Measurements from ENCODE around the gene LMX1A. TPM values are rescaled to one million over a fixed set of nuclear protein-coding genes. Genes with fewer than 3 reads are reported as not detected.

The LMX1A gene
- total RNA-seq, 2 donors from 2014 or later, result 0.28 TPM; not detected in 1

DNA sequence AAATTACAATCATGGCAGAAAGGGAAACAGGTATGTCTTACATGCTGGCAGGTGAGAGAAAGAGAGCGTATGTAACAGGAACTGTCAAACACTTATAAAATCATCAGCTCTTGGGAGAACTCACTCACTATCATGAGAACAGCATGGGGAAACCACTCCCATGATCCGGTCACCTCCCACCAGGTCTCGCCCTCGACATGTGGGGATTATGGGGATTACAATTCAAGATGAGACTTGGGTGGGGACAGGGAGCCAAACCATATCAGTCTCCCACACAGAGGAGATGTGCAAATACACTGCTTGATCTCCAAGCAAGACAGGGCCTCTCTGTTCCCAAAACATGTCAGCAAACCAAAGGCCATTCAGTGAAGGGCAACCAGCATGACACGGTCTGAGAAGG, 27.4 kb downstream of the LMX1A start:
- Histone ChIP-seq H3K9me3 (no peaks in the 10 kb centered on the region), H3K27me3 (replicated peaks; ENCODE audit: insufficient read depth) (no peaks in the 10 kb centered on the region), H3K4me1 (replicated peaks) (no peaks in the 10 kb centered on the region), H3K4me3 (no peak overlapping the region), H3K27ac (no peak overlapping the region), H3K36me3 (no peaks in the 10 kb centered on the region)
- TF ChIP-seq POLR2AphosphoS5 (IDR thresholded peaks at IDR 0.05) (no peak), POLR2A (IDR thresholded peaks at IDR 0.05) (no peak)
- TF ChIP-seq, protein P1, sequence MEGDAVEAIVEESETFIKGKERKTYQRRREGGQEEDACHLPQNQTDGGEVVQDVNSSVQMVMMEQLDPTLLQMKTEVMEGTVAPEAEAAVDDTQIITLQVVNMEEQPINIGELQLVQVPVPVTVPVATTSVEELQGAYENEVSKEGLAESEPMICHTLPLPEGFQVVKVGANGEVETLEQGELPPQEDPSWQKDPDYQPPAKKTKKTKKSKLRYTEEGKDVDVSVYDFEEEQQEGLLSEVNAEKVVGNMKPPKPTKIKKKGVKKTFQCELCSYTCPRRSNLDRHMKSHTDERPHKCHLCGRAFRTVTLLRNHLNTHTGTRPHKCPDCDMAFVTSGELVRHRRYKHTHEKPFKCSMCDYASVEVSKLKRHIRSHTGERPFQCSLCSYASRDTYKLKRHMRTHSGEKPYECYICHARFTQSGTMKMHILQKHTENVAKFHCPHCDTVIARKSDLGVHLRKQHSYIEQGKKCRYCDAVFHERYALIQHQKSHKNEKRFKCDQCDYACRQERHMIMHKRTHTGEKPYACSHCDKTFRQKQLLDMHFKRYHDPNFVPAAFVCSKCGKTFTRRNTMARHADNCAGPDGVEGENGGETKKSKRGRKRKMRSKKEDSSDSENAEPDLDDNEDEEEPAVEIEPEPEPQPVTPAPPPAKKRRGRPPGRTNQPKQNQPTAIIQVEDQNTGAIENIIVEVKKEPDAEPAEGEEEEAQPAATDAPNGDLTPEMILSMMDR (IDR thresholded peaks at IDR 0.05), result no peak
- 82% methylated on average over 5 of the region's 5 CpGs for WGBS
- DNase-seq (ENCODE audit: low spot score), result no peak
- intact Hi-C loops (cut with DNase I), result no loop called here

DNA sequence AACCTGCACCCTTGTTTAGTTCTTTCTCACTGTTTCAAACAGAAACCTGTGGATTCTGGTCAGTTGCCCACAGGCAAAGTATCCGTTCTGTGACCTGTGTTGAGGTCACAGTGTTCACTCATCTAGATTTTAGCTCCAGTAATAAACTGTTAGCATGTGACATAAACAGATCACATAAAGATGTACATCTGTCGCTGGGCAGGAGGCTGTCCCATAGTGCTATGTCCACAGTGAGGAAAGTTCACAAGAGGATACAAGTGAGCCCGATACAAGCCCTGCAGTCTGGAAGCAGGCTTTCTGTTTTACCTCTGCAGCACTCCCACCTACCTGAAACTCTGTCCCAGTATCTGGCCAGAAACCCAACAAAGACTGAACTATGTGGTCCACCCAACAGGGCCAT, 28.4 kb downstream of the LMX1A start:
- intact Hi-C loops (cut with DNase I), result no loop called here
- no peak overlapping the region for H3K4me3 ChIP-seq
- no peaks in the 10 kb centered on the region for H3K27me3 ChIP-seq (replicated peaks; ENCODE audit: insufficient read depth)
- H3K4me1 ChIP-seq (replicated peaks), result no peaks in the 10 kb centered on the region
- DNase-seq (ENCODE audit: low spot score), result no peak
- H3K36me3 ChIP-seq, result no peaks in the 10 kb centered on the region
- 57% methylated on average over 3 of the region's 3 CpGs for WGBS
- TF ChIP-seq, protein P1 (IDR thresholded peaks at IDR 0.05), result no peak
- TF ChIP-seq POLR2A (IDR thresholded peaks at IDR 0.05) (no peak), POLR2AphosphoS5 (IDR thresholded peaks at IDR 0.05) (no peak)
- no peaks in the 10 kb centered on the region for H3K9me3 ChIP-seq
- H3K27ac ChIP-seq, result no peak overlapping the region

DNA sequence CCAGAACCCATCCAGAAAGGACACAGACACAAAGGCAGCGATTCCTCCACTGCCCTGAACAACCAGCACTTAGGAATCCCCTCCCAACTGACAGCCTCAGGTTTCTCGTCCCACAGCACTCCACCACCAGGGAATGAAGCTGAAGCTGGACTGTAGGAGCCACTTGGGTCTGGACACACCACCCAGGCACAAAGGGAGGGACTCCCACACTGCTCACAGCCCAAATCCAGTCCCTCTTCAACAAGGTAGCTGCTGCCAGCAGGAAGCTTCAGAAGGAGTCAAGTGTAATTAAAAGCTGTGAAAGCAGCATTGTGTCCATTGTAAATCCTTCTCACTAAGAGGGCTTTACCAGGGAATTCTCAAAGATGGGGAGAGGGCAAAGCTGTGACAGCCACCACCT, 29.0 kb downstream of the LMX1A start:
- H3K4me1 ChIP-seq (replicated peaks), result no peaks in the 10 kb centered on the region
- 89% methylated on average over 2 of the region's 2 CpGs for WGBS
- no peak for DNase-seq (ENCODE audit: low spot score)
- no peak overlapping the region for H3K27ac ChIP-seq
- H3K27me3 ChIP-seq (replicated peaks; ENCODE audit: insufficient read depth), result no peaks in the 10 kb centered on the region
- no peaks in the 10 kb centered on the region for H3K9me3 ChIP-seq
- TF ChIP-seq POLR2AphosphoS5 (IDR thresholded peaks at IDR 0.05) (no peak), POLR2A (IDR thresholded peaks at IDR 0.05) (no peak)
- TF ChIP-seq, protein P1 (IDR thresholded peaks at IDR 0.05), result no peak
- intact Hi-C loops (cut with DNase I), result no loop called here
- H3K4me3 ChIP-seq, result no peak overlapping the region
- H3K36me3 ChIP-seq, result no peaks in the 10 kb centered on the region

DNA sequence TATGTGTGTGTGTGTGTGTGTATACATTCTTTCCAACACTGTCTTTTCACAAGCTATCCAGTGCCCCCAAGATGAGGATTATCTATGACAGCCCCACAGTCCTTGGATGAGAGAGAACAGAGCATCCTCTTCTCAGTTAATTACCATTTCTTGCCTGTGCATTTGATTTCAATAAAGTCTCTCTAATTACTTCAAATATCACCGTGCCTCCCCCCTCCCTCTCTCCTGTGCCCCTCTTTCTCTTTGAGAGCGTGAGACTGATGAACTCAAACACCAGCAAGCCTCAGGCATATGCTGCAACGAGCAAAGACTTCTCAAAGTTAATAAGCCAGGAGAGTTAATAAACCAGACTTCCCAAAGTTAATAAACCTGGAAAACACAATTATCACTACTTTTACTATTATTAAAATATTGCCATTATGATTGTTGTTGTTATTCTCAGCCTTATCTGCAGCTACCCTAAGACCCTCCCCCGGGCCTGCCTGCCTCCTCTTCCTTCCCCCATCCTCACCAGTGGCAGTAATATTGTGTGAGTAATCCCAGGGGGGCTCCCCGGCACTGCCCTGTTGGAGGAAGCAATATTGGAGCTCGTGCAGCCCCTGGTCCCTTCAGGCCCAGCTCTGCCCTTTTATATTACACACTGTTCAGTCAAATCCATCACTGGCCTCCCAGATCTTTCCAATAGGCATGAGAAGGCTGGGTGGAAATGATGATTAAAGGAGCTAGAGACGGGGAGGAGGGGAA, 30.9 kb downstream of the LMX1A start:
- Histone ChIP-seq H3K27me3 (replicated peaks; ENCODE audit: insufficient read depth) (no peaks in the 10 kb centered on the region), H3K4me3 (no peak overlapping the region), H3K9me3 (no peaks in the 10 kb centered on the region), H3K27ac (no peak overlapping the region), H3K4me1 (replicated peaks) (no peaks in the 10 kb centered on the region), H3K36me3 (no peaks in the 10 kb centered on the region)
- no peak for DNase-seq (ENCODE audit: low spot score)
- intact Hi-C loops (cut with DNase I), result no loop called here
- WGBS, result 49% methylated on average over 7 of the region's 7 CpGs
- no peak for TF ChIP-seq POLR2AphosphoS5 (IDR thresholded peaks at IDR 0.05)
- TF ChIP-seq, protein P1 (IDR thresholded peaks at IDR 0.05), result no peak
- TF ChIP-seq POLR2A (IDR thresholded peaks at IDR 0.05), result no peak

DNA sequence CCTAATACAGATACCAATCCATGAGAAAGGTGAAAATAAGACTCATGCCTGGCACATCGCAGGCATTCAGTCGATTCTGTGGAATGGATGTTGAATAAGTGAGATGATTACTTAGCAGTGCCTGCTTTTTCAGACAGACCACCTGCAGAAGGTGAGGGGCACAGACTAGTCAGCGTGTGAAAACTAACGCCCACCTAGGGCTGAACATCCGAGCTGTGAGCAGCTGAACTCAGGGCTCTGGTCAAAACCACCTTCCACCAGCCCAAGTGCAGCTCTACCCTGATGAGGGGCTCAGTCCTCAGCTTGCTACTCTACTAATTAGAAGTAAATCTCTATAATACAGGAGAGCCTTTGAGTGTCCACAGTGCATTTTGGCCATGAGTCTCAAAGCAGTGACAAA, 32.5 kb downstream of the LMX1A start:
- Histone ChIP-seq H3K27me3 (replicated peaks; ENCODE audit: insufficient read depth) (no peaks in the 10 kb centered on the region), H3K4me1 (replicated peaks) (no peaks in the 10 kb centered on the region), H3K27ac (no peak overlapping the region), H3K9me3 (no peaks in the 10 kb centered on the region), H3K36me3 (no peaks in the 10 kb centered on the region), H3K4me3 (no peak overlapping the region)
- TF ChIP-seq POLR2A (IDR thresholded peaks at IDR 0.05) (no peak), POLR2AphosphoS5 (IDR thresholded peaks at IDR 0.05) (no peak)
- TF ChIP-seq, protein P1 (IDR thresholded peaks at IDR 0.05), result no peak
- 50% methylated on average over 5 of the region's 5 CpGs for WGBS
- intact Hi-C loops (cut with DNase I), result no loop called here
- no peak for DNase-seq (ENCODE audit: low spot score)

Measured in prostate gland (tissue), 2 donors.